Smooth muscle cell (in vitro differentiated cells): Measurements from ENCODE around the gene SEPTIN8. TPM values are rescaled to one million over a fixed set of nuclear protein-coding genes. Genes with fewer than 3 reads are reported as not detected.

ENCODE experiments used
- DNase-seq: peaks from one replicate; lab custom pipeline; 2025; ENCODE audit not compliant: unreplicated experiment; lab: John Stamatoyannopoulos, UW
- H2AFZ ChIP-seq: fragments of 200-600 bp; sonication (generic); 2 replicates; pipeline ENCODE4 v1.6.0; 2016; ENCODE audit warnings: antibody characterized with exemption, low read depth, mild to moderate bottlenecking
- H3F3A ChIP-seq: fragments of 200-600 bp; sonication (generic); 2 replicates; pipeline ENCODE4 v1.6.0; 2017; ENCODE audit warnings: antibody characterized with exemption, low read depth
- H3K27ac ChIP-seq: fragments of 200-600 bp; sonication (generic); 2 replicates; pipeline ENCODE4 v1.5.1; 2016; ENCODE audit warnings: low read depth, mild to moderate bottlenecking
- H3K27me3 ChIP-seq: fragments of 200-600 bp; sonication (generic); 2 replicates; pipeline ENCODE4 v1.6.1; 2016; ENCODE audit warnings: low read depth, mild to moderate bottlenecking
- H3K36me3 ChIP-seq: fragments of 200-600 bp; sonication (generic); 2 replicates; pipeline ENCODE4 v1.5.1; 2016; ENCODE audit warnings: low read depth
- H3K4me1 ChIP-seq: fragments of 200-600 bp; sonication (generic); 2 replicates; pipeline ENCODE4 v1.5.1; 2016; ENCODE audit warnings: low read depth
- H3K4me2 ChIP-seq: fragments of 200-600 bp; sonication (generic); 2 replicates; pipeline ENCODE4 v1.6.0; 2016; ENCODE audit warnings: mild to moderate bottlenecking
- H3K4me3 ChIP-seq: fragments of 200-600 bp; sonication (generic); 2 replicates; pipeline ENCODE4 v1.5.1; 2016; ENCODE audit warnings: mild to moderate bottlenecking
- H3K79me2 ChIP-seq: fragments of 200-600 bp; sonication (generic); 2 replicates; pipeline ENCODE4 v1.6.0; 2016; ENCODE audit warnings: low read depth, mild to moderate bottlenecking
- H3K9ac ChIP-seq: fragments of 200-600 bp; sonication (generic); 2 replicates; pipeline ENCODE4 v1.6.0; 2016; ENCODE audit warnings: low read depth
- H3K9me3 ChIP-seq: fragments of 200-600 bp; sonication (generic); replicated peaks from 2 replicates; pipeline ENCODE4 v1.5.1; 2016; ENCODE audit warnings: low read depth
- H4K20me1 ChIP-seq: fragments of 200-600 bp; sonication (generic); 2 replicates; pipeline ENCODE4 v1.6.0; 2016; ENCODE audit warnings: low read depth
- CTCF ChIP-seq: fragments of 200-600 bp; sonication (generic); IDR thresholded peaks from 2 replicates; pipeline ENCODE4 v1.5.1; 2017; ENCODE audit warnings: borderline replicate concordance, mild to moderate bottlenecking, antibody characterized with exemption; ENCODE audit not compliant: insufficient read depth, poor library complexity, severe bottlenecking
- whole genome bisulfite sequencing: methylation state at CpG from one replicate; pipeline ENCODE4 v1.1.7; 2016; ENCODE audit warnings: low lambda C conversion rate; 5-methylcytosine and 5-hydroxymethylcytosine counted together
- polyA plus RNA-seq: library from polyadenylated mRNA; unstranded; fragments of >200 nt; fragmentation: Nextera tagmentation; extraction: Ambion mirVana; gene quantifications from 2 replicates; pipeline ENCODE4 v1.2.1, GENCODE V29; 2016
- total RNA-seq: library from RNA; depleted of rRNA; stranded (reverse); fragments of >200 nt; gene quantifications from 2 replicates; pipeline ENCODE4 v1.2.3, GENCODE V29; 2014

SEPTIN8 gene
- total and polyA plus RNA-seq, 2 experiments from 2014 or later = 26.3 to 68.1 TPM

- Histone ChIP-seq H3K9ac (no peak overlapping the region), H3F3A (no peaks in the 10 kb centered on the region), H3K27ac (no peak overlapping the region), H4K20me1 (peaks cover 5% of the 10 kb centered on the region), H2AFZ (no peak overlapping the region), H3K4me2 (no peak overlapping the region), H3K4me3 (no peak overlapping the region), H3K27me3 (no peaks in the 10 kb centered on the region), H3K4me1 (peaks cover 6% of the 10 kb centered on the region), H3K36me3 (no peaks in the 10 kb centered on the region), H3K79me2 (peaks cover 26% of the 10 kb centered on the region), H3K9me3 (no peaks in the 10 kb centered on the region)
- DNase-seq = no peak
- TF ChIP-seq CTCF = no peak
- 95% methylated on average over 2 of the region's 2 CpGs for WGBS
Measured at GRCh38 chr5:132733499-132734148, 43.4 kb downstream of the SEPTIN8 start.

- Histone ChIP-seq H4K20me1 (peaks cover 5% of the 10 kb centered on the region), H3F3A (no peaks in the 10 kb centered on the region), H2AFZ (no peak overlapping the region), H3K27ac (no peak overlapping the region), H3K9ac (no peak overlapping the region), H3K4me3 (no peak overlapping the region), H3K4me1 (no peaks in the 10 kb centered on the region), H3K4me2 (no peak overlapping the region), H3K9me3 (no peaks in the 10 kb centered on the region), H3K27me3 (no peaks in the 10 kb centered on the region), H3K79me2 (peaks cover 10% of the 10 kb centered on the region), H3K36me3 (peaks cover 2% of the 10 kb centered on the region)
- no peak for TF ChIP-seq CTCF
- DNase-seq = no peak
- 95% methylated on average over 10 of the region's 10 CpGs for WGBS
Measured at GRCh38 chr5:132729896-132730295, 47.1 kb downstream of the SEPTIN8 start.

- TF ChIP-seq CTCF = no peak
- WGBS = 97% methylated on average over 2 of the region's 2 CpGs
- Histone ChIP-seq H3K4me2 (no peak overlapping the region), H2AFZ (no peak overlapping the region), H3F3A (no peaks in the 10 kb centered on the region), H3K9me3 (no peaks in the 10 kb centered on the region), H3K79me2 (peaks cover 6% of the 10 kb centered on the region), H3K4me1 (no peaks in the 10 kb centered on the region), H3K36me3 (peaks cover 3% of the 10 kb centered on the region), H3K9ac (no peak overlapping the region), H4K20me1 (peaks cover 5% of the 10 kb centered on the region), H3K27ac (no peak overlapping the region), H3K4me3 (no peak overlapping the region), H3K27me3 (no peaks in the 10 kb centered on the region)
- DNase-seq = no peak
Measured at GRCh38 chr5:132725745-132726144, 51.3 kb downstream of the SEPTIN8 start.
